Testis (tissue), 3 donors: Measurements from ENCODE around the gene CHCHD3. TPM values are rescaled to one million over a fixed set of nuclear protein-coding genes. Genes with fewer than 3 reads are reported as not detected.

Source experiments
- DNase-seq: peaks from one replicate; pipeline ENCODE4 v3.0.0-alpha.2; 2019
- H3K27ac ChIP-seq, 2 donors: fragments of 200-600 bp; sonication (generic); one replicate each; pipeline ENCODE4 v1.5.1; 2019
- H3K27me3 ChIP-seq: fragments of 200-600 bp; sonication (generic); one replicate; pipeline ENCODE4 v1.5.1; 2019
- H3K36me3 ChIP-seq: fragments of 200-600 bp; sonication (generic); one replicate; pipeline ENCODE4 v1.5.1; 2017; ENCODE audit warnings: low read depth; ENCODE audit errors: missing control alignments
- H3K4me1 ChIP-seq: fragments of 200-600 bp; sonication (generic); one replicate; pipeline ENCODE4 v1.5.1; 2019
- H3K4me3 ChIP-seq, 2 donors: fragments of 200-600 bp; sonication (generic); one replicate each; pipeline ENCODE4 v1.5.1; 2017 to 2019
- H3K9me3 ChIP-seq: fragments of 200-600 bp; sonication (generic); one replicate; pipeline ENCODE4 v1.5.1; 2017
- POLR2A ChIP-seq: fragments of 450-650 bp; IDR thresholded peaks from one replicate; pipeline ENCODE4 v1.6.1; 2017; ENCODE audit warnings: antibody characterized with exemption, mild to moderate bottlenecking, moderate library complexity
- WGBS, 2 donors: methylation state at CpG; one replicate each; pipeline ENCODE4 v1.1.5; 2018; 5-methylcytosine and 5-hydroxymethylcytosine counted together
- intact Hi-C: fragments of 100-400 bp; cut with DNase I; formaldehyde crosslinking; loops from one replicate; pipeline ENCODE4 v1.15.1; 2023; ENCODE audit warnings: low total_unique reads
- polyA plus RNA-seq: library from polyadenylated mRNA; stranded (reverse); fragments of 350-450 nt; fragmentation: Illumina TruSeq; extraction: RNeasy Lipid Tissue Mini Kit (QIAGEN cat#74804); gene quantifications from one replicate; pipeline ENCODE4 v1.2.3, GENCODE V29; 2014; ENCODE audit warnings: low read depth, low replicate concordance; ENCODE audit not compliant: insufficient read depth
- total RNA-seq, 2 donors: library from RNA; depleted of rRNA; stranded (reverse); fragments of >200 nt; gene quantifications; one replicate each; pipeline ENCODE4 v1.2.3, GENCODE V29; 2016
- TF ChIP-seq, protein P1 (sequence below), 3 experiments: fragments of 450-650 bp in 2 of 3; fragments of 200-600 bp in 1 of 3; sonication (generic) in 1 of 3; IDR thresholded peaks; one replicate each; pipeline ENCODE4 v1.5.1; 2016 to 2019; ENCODE audit warnings: antibody characterized with exemption in 3 of 3, mild to moderate bottlenecking in 2 of 3, moderate library complexity in 1 of 3

The CHCHD3 gene
- total and polyA plus RNA-seq, 3 donors from 2014 or later = 44.0 to 53.0 (median 47.9) TPM

DNA sequence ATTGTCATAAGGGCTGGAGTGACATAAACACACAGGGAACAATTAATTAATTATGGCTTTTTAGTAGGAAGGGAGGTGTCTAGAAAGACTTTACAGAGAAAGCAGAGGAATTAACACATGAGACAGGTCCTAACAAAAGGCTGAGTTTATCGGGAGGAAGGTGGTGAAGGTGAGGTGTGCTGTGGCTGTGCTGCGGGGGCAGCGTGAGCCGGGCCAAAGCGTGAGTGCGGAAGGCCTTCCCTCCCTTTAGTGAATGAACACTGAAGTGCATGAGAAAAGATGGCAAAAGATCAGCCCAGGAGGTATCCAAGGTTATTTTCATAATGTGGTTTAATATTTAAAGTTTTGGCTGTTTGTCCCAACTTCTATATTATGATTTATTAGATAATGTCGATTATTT, 262.2 kb downstream of the CHCHD3 start:
- Histone ChIP-seq H3K36me3 (no peaks in the 10 kb centered on the region), H3K4me3 (no peak overlapping the region), H3K4me1 (peaks cover 7% of the 10 kb centered on the region), H3K27ac (no peak overlapping the region), H3K9me3 (no peaks in the 10 kb centered on the region), H3K27me3 (no peaks in the 10 kb centered on the region)
- WGBS, 2 donors = 95 to 97% methylated on average over 7 of the region's 7 CpGs
- intact Hi-C loops = no loop called here
- TF ChIP-seq, protein P1, sequence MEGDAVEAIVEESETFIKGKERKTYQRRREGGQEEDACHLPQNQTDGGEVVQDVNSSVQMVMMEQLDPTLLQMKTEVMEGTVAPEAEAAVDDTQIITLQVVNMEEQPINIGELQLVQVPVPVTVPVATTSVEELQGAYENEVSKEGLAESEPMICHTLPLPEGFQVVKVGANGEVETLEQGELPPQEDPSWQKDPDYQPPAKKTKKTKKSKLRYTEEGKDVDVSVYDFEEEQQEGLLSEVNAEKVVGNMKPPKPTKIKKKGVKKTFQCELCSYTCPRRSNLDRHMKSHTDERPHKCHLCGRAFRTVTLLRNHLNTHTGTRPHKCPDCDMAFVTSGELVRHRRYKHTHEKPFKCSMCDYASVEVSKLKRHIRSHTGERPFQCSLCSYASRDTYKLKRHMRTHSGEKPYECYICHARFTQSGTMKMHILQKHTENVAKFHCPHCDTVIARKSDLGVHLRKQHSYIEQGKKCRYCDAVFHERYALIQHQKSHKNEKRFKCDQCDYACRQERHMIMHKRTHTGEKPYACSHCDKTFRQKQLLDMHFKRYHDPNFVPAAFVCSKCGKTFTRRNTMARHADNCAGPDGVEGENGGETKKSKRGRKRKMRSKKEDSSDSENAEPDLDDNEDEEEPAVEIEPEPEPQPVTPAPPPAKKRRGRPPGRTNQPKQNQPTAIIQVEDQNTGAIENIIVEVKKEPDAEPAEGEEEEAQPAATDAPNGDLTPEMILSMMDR (IDR thresholded peaks at IDR 0.05) = no peak
- no peak for TF ChIP-seq POLR2A
- no peak for DNase-seq

DNA sequence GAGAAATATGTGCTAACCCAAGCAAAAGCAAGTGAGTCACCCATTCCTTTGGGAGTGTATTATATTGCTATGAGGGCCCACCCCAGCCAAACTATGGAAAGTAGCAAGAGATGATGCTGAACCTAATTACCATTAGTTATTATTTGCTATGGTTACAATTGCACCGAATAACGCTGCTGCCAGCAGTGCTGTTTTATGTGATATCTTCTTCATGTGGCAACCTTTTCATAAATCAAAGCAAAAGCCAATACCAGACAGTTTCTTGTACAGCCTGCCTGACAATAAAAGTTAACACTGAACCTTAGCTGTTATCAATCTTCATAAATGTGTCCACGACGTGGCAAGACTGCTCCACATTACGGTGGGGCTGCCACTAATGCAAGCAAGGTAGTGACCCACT, 263.9 kb downstream of the CHCHD3 start:
- Histone ChIP-seq H3K4me3 (no peak overlapping the region), H3K9me3 (no peaks in the 10 kb centered on the region), H3K36me3 (no peaks in the 10 kb centered on the region), H3K27ac (no peak overlapping the region), H3K4me1 (peaks cover 7% of the 10 kb centered on the region), H3K27me3 (no peaks in the 10 kb centered on the region)
- no peak for DNase-seq
- intact Hi-C loops = no loop called here
- TF ChIP-seq, protein P1 (IDR thresholded peaks at IDR 0.05) = no peak
- 77 to 86% methylated on average over 5 of the region's 5 CpGs for WGBS, 2 donors

DNA sequence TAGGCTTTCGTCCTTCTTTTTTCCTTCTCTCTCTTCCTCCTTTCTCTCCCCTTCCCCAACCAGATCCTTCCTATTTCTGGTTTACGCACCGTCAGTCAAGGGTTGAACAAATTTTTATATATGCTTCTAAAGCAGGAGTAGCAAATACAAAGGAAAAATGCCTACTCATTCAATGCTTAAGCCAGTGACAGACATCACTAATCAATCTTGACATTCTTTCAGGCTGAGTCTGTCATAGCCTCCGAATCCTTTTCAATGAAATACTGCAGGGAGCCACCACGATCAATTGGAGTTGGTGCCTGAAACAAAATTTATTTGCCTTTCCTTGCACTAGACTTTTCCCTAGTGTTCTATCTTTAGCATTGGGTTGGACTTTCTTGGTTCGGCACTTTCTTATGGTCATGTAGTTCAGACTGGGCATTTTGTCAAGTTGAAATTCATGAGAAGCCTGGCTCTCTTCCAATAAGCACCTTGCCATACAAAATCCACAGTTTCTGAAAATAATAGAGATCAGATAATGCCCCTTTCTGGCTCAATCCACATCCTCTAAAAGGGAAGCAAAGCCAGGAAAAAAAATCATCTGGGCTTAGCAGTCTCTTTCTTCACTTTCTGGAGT, 266.1 kb downstream of the CHCHD3 start:
- Histone ChIP-seq H3K27ac (no peak overlapping the region), H3K27me3 (no peaks in the 10 kb centered on the region), H3K4me3 (no peak overlapping the region), H3K9me3 (no peaks in the 10 kb centered on the region), H3K4me1 (peaks cover 7% of the 10 kb centered on the region), H3K36me3 (no peaks in the 10 kb centered on the region)
- TF ChIP-seq POLR2A = no peak
- TF ChIP-seq, protein P1 (IDR thresholded peaks at IDR 0.05) = no peak
- 77 to 80% methylated on average over 6 of the region's 6 CpGs for WGBS, 2 donors
- DNase-seq = no peak
- intact Hi-C loops = no loop called here

DNA sequence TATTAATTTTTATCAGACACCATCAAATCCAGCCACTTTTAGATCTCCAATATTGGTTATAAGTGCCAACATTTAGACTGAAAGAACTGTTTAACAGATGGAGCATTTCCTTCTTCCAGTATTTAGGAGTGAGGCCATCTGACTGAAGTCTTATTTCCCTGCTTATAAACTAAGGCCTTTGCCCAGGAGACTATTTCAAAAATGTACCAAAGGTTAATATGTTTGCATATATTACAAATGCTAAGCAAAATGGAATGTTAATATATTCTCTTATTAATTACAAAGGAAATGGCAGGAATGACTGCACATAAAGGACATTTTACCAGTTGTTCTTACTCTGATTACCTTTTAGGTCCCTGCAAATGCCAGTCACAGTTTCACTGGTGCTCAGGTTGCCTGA, 266.8 kb downstream of the CHCHD3 start:
- H3K27ac ChIP-seq = no peak overlapping the region
- intact Hi-C loops = no loop called here
- TF ChIP-seq, protein P1 (IDR thresholded peaks at IDR 0.05) = no peak
- TF ChIP-seq POLR2A = no peak

DNA sequence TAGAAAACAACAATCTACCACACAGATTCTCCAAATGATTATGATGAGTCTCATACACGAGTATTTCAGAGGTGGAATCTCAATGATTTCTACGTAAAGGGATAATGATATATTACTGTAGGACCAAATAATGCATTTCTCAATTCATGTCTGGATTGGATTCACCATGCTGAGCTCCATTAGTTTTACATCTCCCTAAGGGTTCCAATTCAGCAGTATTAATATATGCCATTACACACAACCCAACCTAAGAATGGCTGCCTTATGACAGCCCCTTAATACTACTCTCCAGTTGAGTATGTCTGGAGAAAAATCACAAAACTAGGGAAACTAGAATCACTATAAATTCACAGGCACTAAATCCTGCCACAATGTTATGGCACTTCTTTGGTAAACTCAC, 271.3 kb downstream of the CHCHD3 start:
- no peaks in the 10 kb centered on the region for H3K27me3 ChIP-seq
- TF ChIP-seq POLR2A = no peak
- TF ChIP-seq, protein P1 (IDR thresholded peaks at IDR 0.05) = no peak
- no peak overlapping the region for H3K27ac ChIP-seq
- no peaks in the 10 kb centered on the region for H3K36me3 ChIP-seq
- no peak overlapping the region for H3K4me3 ChIP-seq
- intact Hi-C loops = no loop called here
- H3K4me1 ChIP-seq = no peaks in the 10 kb centered on the region
- DNase-seq = no peak
- 89 to 97% methylated on average over 2 of the region's 2 CpGs for WGBS, 2 donors
- H3K9me3 ChIP-seq = no peaks in the 10 kb centered on the region

More for the DNA sequence above, 266.8 kb downstream of the CHCHD3 start:
- peaks cover 7% of the 10 kb centered on the region for H3K4me1 ChIP-seq
- H3K36me3 ChIP-seq = no peaks in the 10 kb centered on the region
- no peak for DNase-seq
- H3K27me3 ChIP-seq = no peaks in the 10 kb centered on the region
- no peak overlapping the region for H3K4me3 ChIP-seq
- no peaks in the 10 kb centered on the region for H3K9me3 ChIP-seq
